Omental fat pad (tissue), 4 donors: Measurements from ENCODE around the gene RTN1. TPM values are rescaled to one million over a fixed set of nuclear protein-coding genes. Genes with fewer than 3 reads are reported as not detected.

Experiments used
- ATAC-seq: fragments of 150-250 bp; one replicate; pipeline ENCODE4 v1.9.1; 2016; ENCODE audit warnings: mild to moderate bottlenecking, moderate library complexity; ENCODE audit not compliant: low FRiP score
- DNase-seq: peaks from one replicate; pipeline ENCODE4 v3.0.0-alpha.2; 2019; ENCODE audit warnings: low spot score
- CTCF ChIP-seq, 3 donors: fragments of 450-650 bp; IDR thresholded peaks; one replicate each; pipeline ENCODE4 v1.5.1; 2016 to 2017; ENCODE audit warnings: antibody characterized with exemption in 3 of 3, mild to moderate bottlenecking in 3 of 3, moderate library complexity in 2 of 3
- total RNA-seq, 4 donors: library from RNA; depleted of rRNA; stranded (reverse); fragments of >200 nt; gene quantifications; one replicate each; pipeline ENCODE4 v1.1.0, GENCODE V29; 2016

RTN1 gene
- total RNA-seq, 4 donors from 2014 or later: 12.0 to 50.0 (median 20.6) TPM

GRCh38 chr14:59811073-59811472 is 59.5 kb downstream of the RTN1 start:
- TF ChIP-seq CTCF (IDR thresholded peaks at IDR 0.05): no peak
- DNase-seq (no peak), ATAC-seq (no peak)

GRCh38 chr14:59803052-59803540 is 67.5 kb downstream of the RTN1 start:
- no peak for ATAC-seq

GRCh38 chr14:59788176-59788575 is 82.4 kb downstream of the RTN1 start:
- no peak for TF ChIP-seq CTCF (IDR thresholded peaks at IDR 0.05)
- ATAC-seq: no peak
- DNase-seq: no peak

More at GRCh38 chr14:59803052-59803540, 67.5 kb downstream of the RTN1 start:
- DNase-seq: no peak
- TF ChIP-seq CTCF (IDR thresholded peaks at IDR 0.05): no peak

- no peak for ATAC-seq
- DNase-seq: no peak
- TF ChIP-seq CTCF (IDR thresholded peaks at IDR 0.05): no peak
Observed at GRCh38 chr14:59787045-59787674, 83.4 kb downstream of the RTN1 start.

GRCh38 chr14:59785629-59786028 is 84.9 kb downstream of the RTN1 start:
- no peak for ATAC-seq
- TF ChIP-seq CTCF (IDR thresholded peaks at IDR 0.05): no peak
- no peak for DNase-seq

GRCh38 chr14:59782760-59783159 is 87.8 kb downstream of the RTN1 start:
- no peak for DNase-seq
- no peak for ATAC-seq
- TF ChIP-seq CTCF (IDR thresholded peaks at IDR 0.05): no peak

- ATAC-seq (no peak), DNase-seq (no peak)
- TF ChIP-seq CTCF (IDR thresholded peaks at IDR 0.05): no peak
Observed at GRCh38 chr14:59777006-59777579, 93.5 kb downstream of the RTN1 start.
